HG03060 (cell line): Measurements from ENCODE around the gene LRRFIP2.
"Not testable (repeated sequence)": the region's sequence is repeated elsewhere in the genome, so short reads cannot be mapped to it uniquely, and the experiment has no call there.

ENCODE experiments used
- ATAC-seq: cut with Tn5 transposase; IDR thresholded peaks from one replicate; pipeline ENCODE4 v1.9.1; 2021; ENCODE audit warnings: low read depth, moderate number of reproducible peaks; ENCODE audit not compliant: unreplicated experiment

The LRRFIP2 gene, protein sequence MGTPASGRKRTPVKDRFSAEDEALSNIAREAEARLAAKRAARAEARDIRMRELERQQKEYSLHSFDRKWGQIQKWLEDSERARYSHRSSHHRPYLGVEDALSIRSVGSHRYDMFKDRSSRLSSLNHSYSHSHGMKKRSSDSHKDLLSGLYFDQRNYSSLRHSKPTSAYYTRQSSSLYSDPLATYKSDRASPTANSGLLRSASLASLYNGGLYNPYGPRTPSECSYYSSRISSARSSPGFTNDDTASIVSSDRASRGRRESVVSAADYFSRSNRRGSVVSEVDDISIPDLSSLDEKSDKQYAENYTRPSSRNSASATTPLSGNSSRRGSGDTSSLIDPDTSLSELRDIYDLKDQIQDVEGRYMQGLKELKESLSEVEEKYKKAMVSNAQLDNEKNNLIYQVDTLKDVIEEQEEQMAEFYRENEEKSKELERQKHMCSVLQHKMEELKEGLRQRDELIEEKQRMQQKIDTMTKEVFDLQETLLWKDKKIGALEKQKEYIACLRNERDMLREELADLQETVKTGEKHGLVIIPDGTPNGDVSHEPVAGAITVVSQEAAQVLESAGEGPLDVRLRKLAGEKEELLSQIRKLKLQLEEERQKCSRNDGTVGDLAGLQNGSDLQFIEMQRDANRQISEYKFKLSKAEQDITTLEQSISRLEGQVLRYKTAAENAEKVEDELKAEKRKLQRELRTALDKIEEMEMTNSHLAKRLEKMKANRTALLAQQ

GRCh38 chr3:37174532-37175126 is at the start of gene LRRFIP2:
LRRFIP2 (minus strand) TSS chr3:37174582; CDS start chr3:37148983, 25,599 bp downstream.
- peak; percentile 61 for ATAC-seq

DNA sequence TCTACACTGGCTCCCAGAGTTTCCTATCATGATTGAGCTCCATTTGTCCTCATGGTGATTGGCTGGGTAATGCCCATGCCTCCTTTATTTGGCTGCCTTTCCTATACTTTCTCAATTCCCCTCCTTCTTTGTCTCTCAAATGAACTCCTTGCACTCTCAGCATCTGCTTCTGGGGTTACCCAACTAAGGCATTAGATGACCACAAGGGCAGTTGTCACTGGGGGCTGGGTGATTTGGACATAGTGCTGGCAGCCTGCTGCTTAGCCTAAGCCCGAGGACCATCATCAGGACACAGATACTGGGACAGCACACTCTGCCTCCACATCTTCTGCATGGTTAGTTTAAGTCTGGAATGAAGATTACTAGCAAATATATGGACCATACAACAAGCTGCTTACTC is 49.2 kb upstream of the LRRFIP2 start:
- no peak for ATAC-seq

GRCh38 chr3:37223141-37223558 is 48.8 kb upstream of the LRRFIP2 start:
- ATAC-seq: no peak

DNA sequence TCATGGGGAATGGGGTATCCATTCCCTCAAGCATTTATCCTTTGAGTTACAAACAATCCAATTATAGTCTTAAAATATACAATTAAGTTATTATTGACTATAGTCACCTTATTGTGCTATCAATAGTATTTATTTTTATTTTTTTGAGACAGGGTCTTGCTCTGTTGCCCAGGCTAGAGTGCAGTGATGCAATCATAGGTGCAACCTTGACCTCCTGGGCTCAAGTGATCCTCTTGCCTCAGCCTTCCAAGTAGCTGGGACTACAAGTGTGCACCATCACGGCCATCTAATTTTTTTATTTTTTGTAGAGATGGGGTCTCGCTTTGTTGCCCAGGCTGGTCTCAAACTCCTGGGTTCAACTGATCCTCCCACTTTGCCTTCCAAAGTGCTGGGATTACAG is 48.2 kb upstream of the LRRFIP2 start:
- ATAC-seq: not testable (repeated sequence)

DNA sequence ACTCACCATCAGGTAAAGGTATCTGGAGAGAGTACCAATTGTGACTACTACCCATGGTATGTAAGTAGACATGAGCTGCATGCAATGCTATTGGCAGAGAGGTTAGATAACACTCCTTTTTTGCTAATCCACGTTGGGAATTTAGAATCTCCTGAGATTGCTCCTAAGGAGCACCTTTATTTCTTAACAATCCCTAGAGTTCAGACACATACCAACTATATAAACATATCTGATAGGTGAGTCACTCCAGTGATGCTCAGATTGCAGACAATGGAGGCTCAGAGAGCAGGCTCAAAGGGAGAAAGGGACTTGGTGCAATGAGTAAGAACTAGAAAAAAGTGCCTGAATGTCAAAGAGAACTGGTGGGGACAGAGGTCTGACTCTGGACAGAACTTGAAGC is 47.0 kb upstream of the LRRFIP2 start:
- no peak for ATAC-seq

DNA sequence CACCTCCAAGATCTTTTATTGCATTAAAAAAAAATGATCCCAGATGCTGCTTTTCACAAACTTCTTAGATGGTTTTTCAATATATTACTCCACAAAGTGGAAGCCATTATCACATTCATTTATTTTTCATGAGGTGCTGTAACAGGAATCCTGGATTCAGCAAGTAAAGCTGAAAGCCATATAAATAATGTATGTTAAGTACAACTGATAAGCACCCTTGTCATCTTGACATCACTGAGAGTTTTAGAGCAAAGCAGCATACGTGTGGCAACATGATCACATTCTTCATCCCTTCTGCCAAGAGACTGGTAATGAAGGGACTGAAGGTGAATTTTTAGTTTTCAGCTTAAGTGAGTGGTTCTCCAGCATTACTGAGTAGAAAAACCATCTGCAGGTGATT is 44.9 kb upstream of the LRRFIP2 start:
- no peak for ATAC-seq

DNA sequence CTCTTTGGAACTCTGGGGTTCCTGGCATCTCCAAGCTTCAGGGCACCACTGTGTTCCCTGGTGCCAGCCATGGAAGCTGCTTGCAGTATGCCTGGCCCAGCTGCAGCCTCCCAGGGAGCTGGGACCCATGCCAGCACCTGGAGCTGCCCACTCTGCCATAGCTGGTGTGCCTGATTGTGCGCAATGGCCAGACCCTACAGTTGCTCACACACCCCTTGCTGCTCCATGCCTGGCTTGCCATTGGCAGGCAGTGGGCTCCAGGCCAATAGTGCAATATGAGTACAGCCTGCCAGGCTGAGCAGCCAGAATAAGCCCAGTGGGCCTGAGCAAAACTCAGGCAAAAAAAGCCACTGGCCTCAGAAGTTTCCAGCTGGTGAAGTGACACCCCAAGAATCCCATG is 43.8 kb upstream of the LRRFIP2 start:
- no peak for ATAC-seq

DNA sequence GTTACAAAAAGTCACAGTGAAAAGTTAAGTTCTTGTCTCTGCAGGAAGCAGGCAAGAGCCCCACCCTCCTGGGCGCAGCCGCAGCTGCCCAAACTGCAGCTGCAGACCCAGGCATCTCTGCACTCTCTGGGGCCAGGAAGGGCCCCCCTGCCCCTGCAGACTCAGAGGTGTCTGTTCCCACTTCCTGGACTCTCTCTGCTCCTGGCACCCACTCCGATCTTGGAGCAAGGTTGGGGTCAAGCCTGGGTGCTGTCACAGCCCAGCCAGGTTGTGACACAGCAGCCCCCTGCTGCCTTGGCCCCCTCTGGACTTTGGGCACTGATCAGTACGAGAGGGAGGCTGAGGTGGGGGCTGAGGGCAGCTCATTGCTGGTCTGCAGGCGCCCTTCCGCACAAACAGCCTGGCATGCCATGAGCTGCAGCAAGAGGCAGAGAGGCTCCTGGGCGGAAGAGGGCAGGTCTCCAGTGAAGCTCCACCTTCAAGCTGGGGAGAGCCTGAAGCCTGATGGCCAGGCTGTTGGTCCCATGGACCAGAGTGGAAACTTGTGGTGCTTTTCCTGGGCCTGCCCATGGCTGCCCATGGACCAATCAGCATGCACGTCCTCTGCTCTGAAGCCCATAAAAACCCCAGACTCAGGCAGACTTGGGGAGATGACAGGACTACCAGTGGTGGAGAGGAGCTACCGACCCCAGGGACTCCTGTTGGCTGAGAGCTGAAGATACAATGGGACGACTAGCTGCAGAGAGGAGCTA is 42.9 kb upstream of the LRRFIP2 start:
- no peak for ATAC-seq

DNA sequence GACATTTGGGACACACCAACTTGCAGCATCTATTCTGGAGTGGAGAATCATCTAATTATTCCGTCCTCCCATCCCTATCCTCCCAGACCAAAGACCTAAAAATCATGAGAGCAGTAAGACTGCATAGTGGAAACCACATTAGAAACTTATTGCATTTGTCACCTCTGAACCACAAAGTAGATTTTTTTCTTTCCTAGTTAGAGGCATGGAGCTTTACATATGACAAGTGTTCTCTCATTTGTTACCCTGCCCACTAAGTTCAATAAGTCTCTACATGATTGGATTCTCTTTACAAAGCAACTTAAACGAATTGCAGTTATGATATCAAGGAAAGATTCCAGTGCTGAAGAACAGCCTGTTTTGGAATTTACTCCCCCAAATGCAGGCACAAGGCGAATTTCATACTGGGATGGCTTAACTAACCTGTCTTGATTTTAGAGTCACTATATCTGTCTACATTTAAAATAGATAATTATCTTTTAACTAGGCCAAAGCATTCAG is 42.3 kb upstream of the LRRFIP2 start:
- no peak for ATAC-seq

GRCh38 chr3:37214076-37214475 is 39.7 kb upstream of the LRRFIP2 start:
- ATAC-seq: no peak

- no peak for ATAC-seq
Measured at GRCh38 chr3:37210230-37210629, 35.8 kb upstream of the LRRFIP2 start.

GRCh38 chr3:37208576-37208975 is 34.2 kb upstream of the LRRFIP2 start:
- ATAC-seq: not testable (repeated sequence)

GRCh38 chr3:37208008-37208407 is 33.6 kb upstream of the LRRFIP2 start:
- ATAC-seq: not testable (repeated sequence)

DNA sequence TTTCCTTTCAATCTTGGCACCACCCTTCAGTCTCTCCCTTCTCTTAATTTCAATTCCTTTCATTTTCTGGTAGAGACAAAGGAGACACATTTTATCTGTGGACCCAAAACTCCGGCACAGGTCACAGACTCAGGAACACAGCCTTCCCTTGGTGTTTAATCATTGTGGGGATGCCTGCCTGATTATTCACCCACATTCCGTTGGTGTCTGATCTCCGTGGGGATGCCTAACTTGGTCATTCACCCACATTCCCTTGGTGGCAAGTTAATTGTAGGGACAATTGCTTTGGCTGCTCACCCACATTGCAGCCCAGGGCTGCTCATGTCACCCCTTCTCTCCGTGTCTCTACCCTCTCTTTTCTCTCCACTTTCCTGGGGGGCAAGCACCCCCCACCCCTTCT is 31.7 kb upstream of the LRRFIP2 start:
- not testable (repeated sequence) for ATAC-seq

DNA sequence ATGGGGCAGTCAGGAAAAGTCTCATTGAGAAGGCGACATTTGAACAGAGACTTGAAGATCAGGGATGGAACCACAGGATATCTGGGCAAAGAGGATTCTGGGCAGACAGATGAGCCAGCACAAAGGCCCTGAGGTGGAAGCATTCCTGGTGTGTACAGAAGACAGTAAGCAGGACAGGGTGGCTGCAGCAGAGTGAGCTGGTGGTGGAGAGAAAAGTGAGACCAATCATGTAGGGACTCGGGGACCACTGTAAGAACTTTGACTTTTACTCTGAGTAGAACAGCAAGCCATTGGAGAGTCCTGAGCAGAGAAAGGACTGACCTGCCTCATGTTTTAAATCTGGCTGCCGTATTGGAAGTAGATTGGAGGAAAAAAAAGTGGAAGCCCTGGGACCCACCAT is 29.9 kb upstream of the LRRFIP2 start:
- ATAC-seq: no peak

- ATAC-seq: no peak
Measured at GRCh38 chr3:37202035-37202434, 27.7 kb upstream of the LRRFIP2 start.

DNA sequence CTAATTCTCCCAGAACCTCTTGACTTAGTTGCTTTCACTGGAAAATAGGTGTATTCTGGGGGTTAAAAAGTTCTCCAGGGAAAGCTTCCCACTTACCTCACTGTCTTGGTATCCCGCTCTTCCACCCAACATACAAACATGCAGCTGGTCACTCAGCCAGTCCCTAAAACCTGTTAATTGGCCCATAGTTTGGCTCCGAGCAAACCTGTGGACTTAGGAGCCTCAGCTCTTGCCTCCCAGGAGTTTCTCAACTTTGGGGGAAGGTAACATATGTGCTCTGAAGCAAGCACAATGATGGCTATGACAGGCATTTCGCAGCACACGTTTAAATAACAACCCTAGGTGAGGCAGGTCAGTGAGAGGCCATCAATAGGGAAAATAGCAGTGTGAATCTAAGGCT is 25.8 kb upstream of the LRRFIP2 start:
- ATAC-seq: no peak

GRCh38 chr3:37198996-37199395 is 24.6 kb upstream of the LRRFIP2 start:
- no peak for ATAC-seq

DNA sequence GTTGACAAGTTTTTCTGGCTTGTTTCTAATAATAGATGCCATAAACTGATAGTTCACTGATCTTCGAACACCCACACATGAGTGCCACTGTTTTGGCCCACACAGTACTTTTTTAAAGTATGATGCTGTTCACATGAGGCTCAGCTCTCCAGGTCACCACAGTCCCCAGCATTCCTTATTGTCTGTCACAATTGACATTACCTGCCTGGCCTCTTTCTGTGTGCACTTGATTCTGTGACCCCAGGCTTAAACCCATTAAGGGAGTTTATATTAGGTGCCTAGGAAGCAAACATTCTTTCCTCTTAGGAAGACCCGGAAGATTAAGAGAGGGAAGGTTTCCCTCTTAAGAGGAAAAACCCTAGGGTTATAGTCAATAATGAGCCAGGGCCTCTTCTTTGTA is 24.2 kb upstream of the LRRFIP2 start:
- ATAC-seq: no peak

GRCh38 chr3:37197810-37198371 is 23.5 kb upstream of the LRRFIP2 start:
- ATAC-seq: no peak
